ENCODE measurements around the gene STRA6.

STRA6 gene

GRCh38 chr15:74184582-74185091 is 17.9 kb downstream of the STRA6 start:
- H3K4me3 ChIP-seq, result no peak overlapping the region
- H3K27me3 ChIP-seq, result no peaks in the 10 kb centered on the region
- no peaks in the 10 kb centered on the region; the same call in 1 of the 2 replicates for H3K4me1 ChIP-seq
- H3K36me3 ChIP-seq, result no peaks in the 10 kb centered on the region
- H4K20me1 ChIP-seq, result no peaks in the 10 kb centered on the region
- no peak overlapping the region for H3K4me2 ChIP-seq
- no peak for TF ChIP-seq Cebpa-rat (IDR thresholded peaks at IDR 0.05)
- no peak overlapping the region for H3K27ac ChIP-seq
- H3K9me3 ChIP-seq, result no peaks in the 10 kb centered on the region
- H3K9ac ChIP-seq, result no peak overlapping the region

GRCh38 chr15:74182131-74182530 is 20.5 kb downstream of the STRA6 start:
- no peaks in the 10 kb centered on the region for H4K20me1 ChIP-seq
- no peaks in the 10 kb centered on the region for H3K27me3 ChIP-seq
- no peak for TF ChIP-seq Cebpa-rat (IDR thresholded peaks at IDR 0.05)

GRCh38 chr15:74180881-74181602 is 21.5 kb downstream of the STRA6 start:
- Histone ChIP-seq H3K27ac (no peak overlapping the region), H3K9me3 (no peaks in the 10 kb centered on the region)

More at GRCh38 chr15:74182131-74182530, 20.5 kb downstream of the STRA6 start:
- H3K9me3 ChIP-seq, result no peaks in the 10 kb centered on the region
- H3K4me2 ChIP-seq, result no peak overlapping the region
- H3K27ac ChIP-seq, result no peak overlapping the region
- no peak overlapping the region for H3K4me3 ChIP-seq
- H3K4me1 ChIP-seq, result no peaks in the 10 kb centered on the region; the same call in 1 of the 2 replicates
- H3K9ac ChIP-seq, result no peak overlapping the region
- no peaks in the 10 kb centered on the region for H3K36me3 ChIP-seq

GRCh38 chr15:74179983-74180880 is 22.4 kb downstream of the STRA6 start:
- TF ChIP-seq Cebpa-rat (IDR thresholded peaks at IDR 0.05), result no peak
- no peaks in the 10 kb centered on the region for H4K20me1 ChIP-seq
- no peaks in the 10 kb centered on the region for H3K36me3 ChIP-seq
- no peaks in the 10 kb centered on the region for H3K9me3 ChIP-seq
- H3K27ac ChIP-seq, result no peak overlapping the region
- no peaks in the 10 kb centered on the region for H3K27me3 ChIP-seq
- no peak overlapping the region for H3K9ac ChIP-seq
- no peaks in the 10 kb centered on the region; the same call in 1 of the 2 replicates for H3K4me1 ChIP-seq
- H3K4me2 ChIP-seq, result no peak overlapping the region
- no peak overlapping the region for H3K4me3 ChIP-seq

More at GRCh38 chr15:74180881-74181602, 21.5 kb downstream of the STRA6 start:
- Histone ChIP-seq H3K27me3 (no peaks in the 10 kb centered on the region), H4K20me1 (no peaks in the 10 kb centered on the region), H3K4me2 (no peak overlapping the region), H3K4me1 (no peaks in the 10 kb centered on the region; the same call in 1 of the 2 replicates), H3K36me3 (no peaks in the 10 kb centered on the region), H3K9ac (no peak overlapping the region), H3K4me3 (no peak overlapping the region)
- TF ChIP-seq Cebpa-rat (IDR thresholded peaks at IDR 0.05), result no peak

GRCh38 chr15:74179101-74179841 is 23.3 kb downstream of the STRA6 start:
- no peaks in the 10 kb centered on the region for H3K36me3 ChIP-seq
- no peak overlapping the region for H3K4me2 ChIP-seq
- H3K9ac ChIP-seq, result no peak overlapping the region
- no peaks in the 10 kb centered on the region for H3K27me3 ChIP-seq
- no peak overlapping the region for H3K27ac ChIP-seq
- TF ChIP-seq Cebpa-rat (IDR thresholded peaks at IDR 0.05), result no peak
- H3K9me3 ChIP-seq, result no peaks in the 10 kb centered on the region
- no peaks in the 10 kb centered on the region; the same call in 1 of the 2 replicates for H3K4me1 ChIP-seq
- no peak overlapping the region for H3K4me3 ChIP-seq
- no peaks in the 10 kb centered on the region for H4K20me1 ChIP-seq

- no peaks in the 10 kb centered on the region for H3K9me3 ChIP-seq
- H3K36me3 ChIP-seq, result no peaks in the 10 kb centered on the region
- H3K27me3 ChIP-seq, result no peaks in the 10 kb centered on the region
- H3K9ac ChIP-seq, result no peak overlapping the region
- no peak overlapping the region for H3K4me2 ChIP-seq
- no peak overlapping the region for H3K27ac ChIP-seq
- H3K4me3 ChIP-seq, result no peak overlapping the region
- no peaks in the 10 kb centered on the region; the same call in 1 of the 2 replicates for H3K4me1 ChIP-seq
- H4K20me1 ChIP-seq, result no peaks in the 10 kb centered on the region
- TF ChIP-seq Cebpa-rat (IDR thresholded peaks at IDR 0.05), result no peak
Measured at GRCh38 chr15:74178326-74179100, 24.1 kb downstream of the STRA6 start.

GRCh38 chr15:74176262-74177214 is 26.0 kb downstream of the STRA6 start:
- Histone ChIP-seq H3K4me3 (no peak overlapping the region), H3K36me3 (no peaks in the 10 kb centered on the region), H3K9me3 (no peaks in the 10 kb centered on the region), H3K27me3 (no peaks in the 10 kb centered on the region), H3K27ac (no peak overlapping the region), H3K9ac (no peak overlapping the region), H3K4me1 (no peaks in the 10 kb centered on the region; the same call in 1 of the 2 replicates), H3K4me2 (no peak overlapping the region), H4K20me1 (no peaks in the 10 kb centered on the region)
- TF ChIP-seq Cebpa-rat (IDR thresholded peaks at IDR 0.05), result no peak

All from BLaER1 (cell line).